Adrenal gland (tissue), 12 donors: ENCODE data around the gene LY86. TPM values are rescaled to one million over a fixed set of nuclear protein-coding genes. Genes with fewer than 3 reads are reported as not detected.

Source experiments
- DNase-seq, 7 donors: peaks; one replicate each; pipeline ENCODE4 v3.0.0-alpha.2; 2019 to 2020
- H3K27ac ChIP-seq, 5 donors: fragments of 200-600 bp; sonication (generic) in 4 of 5; 1 replicate in 3 of 5; 2 replicates in 2 of 5; pipeline versions ENCODE4 v1.5.1 to v1.8.0; 2016 to 2020; ENCODE audit warnings: mild to moderate bottlenecking in 1 of 5
- H3K27me3 ChIP-seq: fragments of 200-600 bp; 2 replicates; pipeline ENCODE4 v1.8.0; 2021
- H3K36me3 ChIP-seq, 2 donors: fragments of 200-600 bp; replicated peaks in 1 of 2; 1 replicate in 1 of 2; 2 replicates in 1 of 2; pipeline versions ENCODE4 v1.5.1 to v1.8.0; 2018 to 2022
- H3K4me1 ChIP-seq, 2 donors: fragments of 200-600 bp; replicated peaks in 1 of 2; 1 replicate in 1 of 2; 2 replicates in 1 of 2; pipeline versions ENCODE4 v1.5.1 to v1.8.0; 2018 to 2021
- H3K4me3 ChIP-seq, 4 donors: fragments of 200-600 bp; sonication (generic) in 3 of 4; one replicate each; pipeline ENCODE4 v1.5.1; 2016 to 2018
- H3K9me3 ChIP-seq, 3 donors: fragments of 200-600 bp; sonication (generic) in 1 of 3; replicated peaks in 1 of 3; 1 replicate in 2 of 3; 2 replicates in 1 of 3; pipeline versions ENCODE4 v1.5.1 to v1.8.0; 2016 to 2021
- POLR2A ChIP-seq, 2 donors: fragments of 450-650 bp; IDR thresholded peaks; one replicate each; pipeline ENCODE4 v1.6.1; 2017; ENCODE audit warnings: antibody characterized with exemption in 2 of 2, mild to moderate bottlenecking in 2 of 2, moderate library complexity in 1 of 2
- WGBS, 4 donors: extraction: QIAGEN DNeasy Blood & Tissue Kit in 2 of 4; methylation state at CpG; one replicate each; pipeline versions ENCODE4 v1.1.5 to v1.1.7; 2013 to 2017; 5-methylcytosine and 5-hydroxymethylcytosine counted together
- intact Hi-C, 2 donors: fragments of 100-400 bp; cut with DNase I; formaldehyde crosslinking; loops; one replicate each; pipeline versions ENCODE4 v1.14.1 to v1.15.0; 2022 to 2023
- polyA plus RNA-seq, 3 donors: library from polyadenylated mRNA; stranded (reverse); fragments of 200-250 nt in 2 of 3; fragments of 350-450 nt in 1 of 3; fragmentation: Illumina TruSeq in 1 of 3; extraction: RNeasy Lipid Tissue Mini Kit (QIAGEN cat#74804) in 1 of 3; gene quantifications; one replicate each; pipeline ENCODE4 v1.2.3, GENCODE V29; 2013 to 2014
- total RNA-seq, 9 donors: library from RNA; depleted of rRNA in 4 of 9; stranded (reverse); fragments of >200 nt in 4 of 9; fragments of 120-200 nt in 1 of 9; fragmentation: NEBNext Ultra II Directional in 1 of 9; extraction: Animal tissue kit (Norgen Biotek cat#: 25700) in 1 of 9; gene quantifications; one replicate each; pipeline versions ENCODE4 v1.1.0 to v1.2.4, GENCODE V29; 2013 to 2023
- TF ChIP-seq, protein P1 (sequence below), 6 experiments: fragments of 450-650 bp in 4 of 6; fragments of 200-600 bp in 2 of 6; sonication (generic) in 1 of 6; IDR thresholded peaks; 1 replicate in 5 of 6; 2 replicates in 1 of 6; pipeline versions ENCODE4 v1.5.1 to v1.8.0; 2016 to 2021; ENCODE audit warnings: antibody characterized with exemption in 6 of 6, mild to moderate bottlenecking in 2 of 6, moderate library complexity in 1 of 6
- donor health status: healthy with polysubstance abuse.
- donor health status: Bipolar disorder and iron deficiency.
- donor health status: DM: yes; HTN: yes; CAD: no.
- donor health status: DM: no; HTN: no; CAD: no.
- donor health status: DM: no; HTN: no; CAD: no.
- donor health status: DM: yes; HTN: yes; CAD: no.

The LY86 gene
- total and polyA plus RNA-seq, 12 donors: 0.60 to 25.7 (median 7.1) TPM

GRCh38 chr6:6681075-6681849, 92.7 kb downstream of the LY86 start:
- Histone ChIP-seq H3K27ac (no peak overlapping the region), H3K36me3 (no peaks in the 10 kb centered on the region), H3K4me3 (no peak overlapping the region), H3K27me3 (no peaks in the 10 kb centered on the region), H3K9me3 (no peaks in the 10 kb centered on the region), H3K4me1 (peaks cover 0 to 18% of the 10 kb centered on the region in 2 donors)
- intact Hi-C loops: no loop called here
- no peak for TF ChIP-seq POLR2A (IDR thresholded peaks at IDR 0.05)
- TF ChIP-seq, protein P1, sequence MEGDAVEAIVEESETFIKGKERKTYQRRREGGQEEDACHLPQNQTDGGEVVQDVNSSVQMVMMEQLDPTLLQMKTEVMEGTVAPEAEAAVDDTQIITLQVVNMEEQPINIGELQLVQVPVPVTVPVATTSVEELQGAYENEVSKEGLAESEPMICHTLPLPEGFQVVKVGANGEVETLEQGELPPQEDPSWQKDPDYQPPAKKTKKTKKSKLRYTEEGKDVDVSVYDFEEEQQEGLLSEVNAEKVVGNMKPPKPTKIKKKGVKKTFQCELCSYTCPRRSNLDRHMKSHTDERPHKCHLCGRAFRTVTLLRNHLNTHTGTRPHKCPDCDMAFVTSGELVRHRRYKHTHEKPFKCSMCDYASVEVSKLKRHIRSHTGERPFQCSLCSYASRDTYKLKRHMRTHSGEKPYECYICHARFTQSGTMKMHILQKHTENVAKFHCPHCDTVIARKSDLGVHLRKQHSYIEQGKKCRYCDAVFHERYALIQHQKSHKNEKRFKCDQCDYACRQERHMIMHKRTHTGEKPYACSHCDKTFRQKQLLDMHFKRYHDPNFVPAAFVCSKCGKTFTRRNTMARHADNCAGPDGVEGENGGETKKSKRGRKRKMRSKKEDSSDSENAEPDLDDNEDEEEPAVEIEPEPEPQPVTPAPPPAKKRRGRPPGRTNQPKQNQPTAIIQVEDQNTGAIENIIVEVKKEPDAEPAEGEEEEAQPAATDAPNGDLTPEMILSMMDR (IDR thresholded peaks at IDR 0.05): no peak
- DNase-seq: peak in 1 of 7 donors; percentile 21
- 90 to 94% (median 91%) methylated on average over 11 of the region's 11 CpGs for WGBS, 4 donors

- no peaks in the 10 kb centered on the region for H3K36me3 ChIP-seq
- WGBS, 4 donors: 69 to 93% (median 80%) methylated on average over 2 to 3 of the region's 3 CpGs
- H3K9me3 ChIP-seq: no peaks in the 10 kb centered on the region
- TF ChIP-seq, protein P1 (IDR thresholded peaks at IDR 0.05): no peak
- no peak for TF ChIP-seq POLR2A (IDR thresholded peaks at IDR 0.05)
- no peak for DNase-seq
- H3K27ac ChIP-seq: no peak overlapping the region
- no peak overlapping the region for H3K4me3 ChIP-seq
- intact Hi-C loops: no loop called here
- H3K27me3 ChIP-seq: no peaks in the 10 kb centered on the region
- H3K4me1 ChIP-seq: peaks cover under 1 to 18% of the 10 kb centered on the region in 2 donors
Observed at GRCh38 chr6:6682225-6682624, 93.7 kb downstream of the LY86 start.

- Histone ChIP-seq H3K9me3 (no peaks in the 10 kb centered on the region), H3K27me3 (no peaks in the 10 kb centered on the region)
- intact Hi-C loops: no loop called here
Observed at GRCh38 chr6:6683969-6684833, 95.7 kb downstream of the LY86 start.

More at GRCh38 chr6:6683969-6684833, 95.7 kb downstream of the LY86 start:
- H3K36me3 ChIP-seq: no peaks in the 10 kb centered on the region
- H3K27ac ChIP-seq: no peak overlapping the region
- H3K4me1 ChIP-seq: peaks cover 19 to 34% of the 10 kb centered on the region in 2 donors
- no peak overlapping the region for H3K4me3 ChIP-seq
- DNase-seq: no peak
- WGBS, 4 donors: 50 to 55% (median 52%) methylated on average over 13 of the region's 13 CpGs
- TF ChIP-seq POLR2A (IDR thresholded peaks at IDR 0.05): no peak
- TF ChIP-seq, protein P1 (IDR thresholded peaks at IDR 0.05): no peak
